ACC112 (cell line): Measurements from ENCODE around the gene SEMA6B.

Experiments
- H2AFZ ChIP-seq: fragments of 200-600 bp; sonication (generic); one replicate; pipeline ENCODE4 v1.6.0; 2017; ENCODE audit warnings: antibody characterized with exemption, low read length; ENCODE audit not compliant: unreplicated experiment
- H3K27ac ChIP-seq: fragments of 200-600 bp; sonication (generic); 2 replicates; pipeline ENCODE4 v1.5.1; 2014; ENCODE audit warnings: low read depth, mild to moderate bottlenecking, antibody characterized with exemption, low read length, moderate library complexity
- H3K27me3 ChIP-seq: fragments of 200-600 bp; sonication (generic); 2 replicates; pipeline ENCODE4 v1.6.1; 2014; ENCODE audit warnings: mild to moderate bottlenecking, antibody characterized with exemption, low read length, moderate library complexity, mixed read lengths; ENCODE audit not compliant: insufficient read depth
- H3K36me3 ChIP-seq: fragments of 200-600 bp; sonication (generic); 2 replicates; pipeline ENCODE4 v1.6.1; 2016; ENCODE audit warnings: mild to moderate bottlenecking, antibody characterized with exemption, low read length, moderate library complexity, mixed read lengths; ENCODE audit not compliant: insufficient read depth
- H3K4me1 ChIP-seq: fragments of 200-600 bp; sonication (generic); one replicate; pipeline ENCODE4 v1.6.1; 2016; ENCODE audit warnings: low read length, mixed read lengths; ENCODE audit not compliant: insufficient read depth, unreplicated experiment, control insufficient read depth
- H3K4me3 ChIP-seq: fragments of 200-600 bp; sonication (generic); 2 replicates; pipeline ENCODE4 v1.5.1; 2014; ENCODE audit warnings: mild to moderate bottlenecking, low read depth, low read length
- H3K79me2 ChIP-seq: fragments of 200-600 bp; sonication (generic); one replicate; pipeline ENCODE4 v1.6.0; 2016; ENCODE audit warnings: low read length; ENCODE audit not compliant: control insufficient read depth, unreplicated experiment, insufficient read depth

The SEMA6B gene

DNA sequence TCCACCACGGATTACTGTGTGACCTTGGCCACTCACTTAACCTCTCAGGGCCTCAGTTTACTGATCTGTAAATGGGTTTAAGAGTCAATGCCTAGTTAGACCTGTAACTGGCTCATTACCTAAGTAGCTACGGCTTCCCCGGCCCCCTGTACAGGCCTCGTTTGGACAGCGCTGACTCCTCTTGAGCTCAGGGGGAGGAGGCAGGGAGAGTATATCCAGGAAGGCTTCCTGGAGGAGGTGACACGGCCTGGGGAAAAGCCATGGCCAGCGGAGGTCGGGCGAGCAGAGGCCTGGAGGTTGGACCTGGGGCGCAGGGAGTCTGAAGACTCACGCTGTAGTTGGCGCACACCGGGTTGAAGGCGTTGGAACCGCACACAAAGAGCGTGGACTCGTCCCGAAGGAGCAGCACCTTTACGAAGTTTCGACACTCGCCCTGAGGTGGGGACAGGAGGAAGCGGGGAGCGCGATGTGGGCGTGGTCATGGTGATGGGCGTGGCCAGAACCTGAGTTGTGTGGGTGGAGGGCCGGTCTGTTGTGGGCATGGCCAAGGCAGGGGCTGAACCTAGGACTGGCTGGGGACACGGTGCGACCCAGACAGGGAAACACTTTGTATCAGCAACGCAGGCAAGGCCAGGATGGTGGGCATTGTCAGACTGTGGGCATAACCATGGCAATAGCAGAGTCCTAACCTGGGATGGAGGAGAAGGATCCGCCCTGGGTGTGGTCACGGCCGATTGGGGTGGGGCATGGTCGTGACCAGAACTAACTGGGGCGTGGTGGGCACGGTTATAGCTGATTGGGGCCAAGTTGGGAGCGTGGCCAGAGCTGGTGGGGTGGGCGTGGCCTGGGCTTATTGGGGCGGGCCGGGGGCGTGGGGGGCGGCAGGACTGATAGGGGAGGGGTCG lies 3.6 kb downstream of the SEMA6B start:
- no peak overlapping the region for H3K4me3 ChIP-seq
- H2AFZ ChIP-seq = no peak overlapping the region
- H3K27ac ChIP-seq = no peak overlapping the region
- no peaks in the 10 kb centered on the region for H3K4me1 ChIP-seq
- no peaks in the 10 kb centered on the region for H3K27me3 ChIP-seq
- no peaks in the 10 kb centered on the region for H3K36me3 ChIP-seq
- H3K79me2 ChIP-seq = no peaks in the 10 kb centered on the region

DNA sequence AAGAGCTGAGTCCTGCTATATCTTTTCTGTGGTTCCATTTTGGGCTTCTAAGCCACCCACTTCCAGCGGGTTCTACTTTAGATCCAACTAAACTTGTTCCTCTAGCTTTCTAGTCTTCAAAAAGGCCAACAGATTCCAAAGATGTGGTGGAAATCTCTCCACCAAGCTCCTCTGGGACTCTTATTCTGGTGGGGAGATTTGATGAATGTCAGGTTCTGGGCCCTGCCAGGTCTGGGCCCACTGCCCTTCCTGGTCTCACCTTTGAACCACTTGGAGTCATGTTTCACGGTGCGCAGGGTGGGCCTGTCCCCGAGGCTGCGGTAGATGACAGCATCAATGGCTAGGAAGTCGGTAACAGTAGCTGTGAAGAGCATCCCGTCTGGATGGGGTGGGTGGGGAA lies 4.8 kb downstream of the SEMA6B start:
- Histone ChIP-seq H3K4me1 (no peaks in the 10 kb centered on the region), H3K4me3 (no peak overlapping the region)

GRCh38 chr19:4553775-4554174 lies 5.7 kb downstream of the SEMA6B start:
- no peaks in the 10 kb centered on the region for H3K36me3 ChIP-seq

More for the DNA sequence above, 4.8 kb downstream of the SEMA6B start:
- Histone ChIP-seq H3K27ac (no peak overlapping the region), H3K36me3 (no peaks in the 10 kb centered on the region), H3K79me2 (no peaks in the 10 kb centered on the region), H3K27me3 (no peaks in the 10 kb centered on the region), H2AFZ (no peak overlapping the region)

GRCh38 chr19:4553092-4553695 lies 6.3 kb downstream of the SEMA6B start:
- no peak overlapping the region for H2AFZ ChIP-seq
- no peaks in the 10 kb centered on the region for H3K4me1 ChIP-seq
- no peaks in the 10 kb centered on the region for H3K27me3 ChIP-seq
- H3K36me3 ChIP-seq = no peaks in the 10 kb centered on the region
- no peaks in the 10 kb centered on the region for H3K79me2 ChIP-seq
- no peak overlapping the region for H3K27ac ChIP-seq
- H3K4me3 ChIP-seq = no peak overlapping the region

More at GRCh38 chr19:4553775-4554174, 5.7 kb downstream of the SEMA6B start:
- H3K4me3 ChIP-seq = no peak overlapping the region
- H2AFZ ChIP-seq = no peak overlapping the region
- H3K27ac ChIP-seq = no peak overlapping the region
- no peaks in the 10 kb centered on the region for H3K4me1 ChIP-seq
- no peaks in the 10 kb centered on the region for H3K79me2 ChIP-seq
- H3K27me3 ChIP-seq = no peaks in the 10 kb centered on the region

GRCh38 chr19:4552525-4552819 lies 7.0 kb downstream of the SEMA6B start:
- H3K4me1 ChIP-seq = no peaks in the 10 kb centered on the region
- no peak overlapping the region for H3K4me3 ChIP-seq
- H3K27me3 ChIP-seq = no peaks in the 10 kb centered on the region
- H3K36me3 ChIP-seq = no peaks in the 10 kb centered on the region
- H2AFZ ChIP-seq = no peak overlapping the region
- no peak overlapping the region for H3K27ac ChIP-seq
- no peaks in the 10 kb centered on the region for H3K79me2 ChIP-seq

- H3K4me1 ChIP-seq = no peaks in the 10 kb centered on the region
- H3K27me3 ChIP-seq = no peaks in the 10 kb centered on the region
- no peaks in the 10 kb centered on the region for H3K79me2 ChIP-seq
- no peak overlapping the region for H3K27ac ChIP-seq
- H3K36me3 ChIP-seq = no peaks in the 10 kb centered on the region
- H3K4me3 ChIP-seq = no peak overlapping the region
- no peak overlapping the region for H2AFZ ChIP-seq
Measured at GRCh38 chr19:4550479-4551050, 8.9 kb downstream of the SEMA6B start.

DNA sequence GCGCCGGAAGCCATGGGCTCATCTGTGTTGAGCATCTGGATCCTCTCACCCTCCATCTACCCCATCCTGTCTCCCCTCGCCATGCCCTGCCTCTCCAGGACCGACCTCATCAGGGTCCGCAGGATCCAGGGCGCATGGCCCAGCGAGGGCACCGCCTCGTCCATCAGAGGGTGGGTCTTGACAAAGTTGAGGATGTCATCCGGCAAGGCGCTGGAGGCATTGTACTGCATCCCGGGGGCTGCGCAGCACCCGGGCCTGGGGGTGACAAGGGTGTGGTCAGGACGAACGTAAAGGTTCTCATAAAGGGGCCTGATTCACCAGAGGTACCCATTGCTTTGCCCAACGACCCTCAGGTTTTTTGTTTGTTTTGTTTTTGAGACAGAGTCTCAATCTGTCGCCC lies 9.5 kb downstream of the SEMA6B start:
- H3K4me3 ChIP-seq = no peak overlapping the region
- no peaks in the 10 kb centered on the region for H3K79me2 ChIP-seq
- H3K36me3 ChIP-seq = no peaks in the 10 kb centered on the region
- H3K4me1 ChIP-seq = no peaks in the 10 kb centered on the region
- H2AFZ ChIP-seq = no peak overlapping the region
- no peak overlapping the region for H3K27ac ChIP-seq
- H3K27me3 ChIP-seq = no peaks in the 10 kb centered on the region

GRCh38 chr19:4548238-4548584 lies 11.3 kb downstream of the SEMA6B start:
- no peak overlapping the region for H2AFZ ChIP-seq
- no peaks in the 10 kb centered on the region for H3K4me1 ChIP-seq
- no peak overlapping the region for H3K4me3 ChIP-seq
- no peak overlapping the region for H3K27ac ChIP-seq
- no peaks in the 10 kb centered on the region for H3K79me2 ChIP-seq
- H3K27me3 ChIP-seq = no peaks in the 10 kb centered on the region
- no peaks in the 10 kb centered on the region for H3K36me3 ChIP-seq

GRCh38 chr19:4547303-4548237 lies 11.9 kb downstream of the SEMA6B start:
- Histone ChIP-seq H3K4me1 (no peaks in the 10 kb centered on the region), H3K27ac (no peak overlapping the region), H3K36me3 (no peaks in the 10 kb centered on the region), H3K4me3 (no peak overlapping the region), H3K27me3 (no peaks in the 10 kb centered on the region), H2AFZ (no peak overlapping the region), H3K79me2 (no peaks in the 10 kb centered on the region)

- H3K79me2 ChIP-seq = no peaks in the 10 kb centered on the region
- no peak overlapping the region for H3K27ac ChIP-seq
- H3K4me1 ChIP-seq = no peaks in the 10 kb centered on the region
- no peak overlapping the region for H2AFZ ChIP-seq
- H3K4me3 ChIP-seq = no peak overlapping the region
- no peaks in the 10 kb centered on the region for H3K27me3 ChIP-seq
- no peaks in the 10 kb centered on the region for H3K36me3 ChIP-seq
Measured at GRCh38 chr19:4543842-4544647, 15.4 kb downstream of the SEMA6B start.
